SH-SY5Y (cell line): ENCODE results near the gene FBN1.

Source experiments
- GATA2 ChIP-seq: IDR thresholded peaks from 2 replicates; pipeline ENCODE4 v1.6.1; 2011; ENCODE audit warnings: mild to moderate bottlenecking, low read depth, low read length
- GATA3 ChIP-seq: IDR thresholded peaks from 2 replicates; pipeline ENCODE4 v1.6.1; 2011; ENCODE audit warnings: low read depth, mild to moderate bottlenecking, low read length, moderate library complexity

DNA sequence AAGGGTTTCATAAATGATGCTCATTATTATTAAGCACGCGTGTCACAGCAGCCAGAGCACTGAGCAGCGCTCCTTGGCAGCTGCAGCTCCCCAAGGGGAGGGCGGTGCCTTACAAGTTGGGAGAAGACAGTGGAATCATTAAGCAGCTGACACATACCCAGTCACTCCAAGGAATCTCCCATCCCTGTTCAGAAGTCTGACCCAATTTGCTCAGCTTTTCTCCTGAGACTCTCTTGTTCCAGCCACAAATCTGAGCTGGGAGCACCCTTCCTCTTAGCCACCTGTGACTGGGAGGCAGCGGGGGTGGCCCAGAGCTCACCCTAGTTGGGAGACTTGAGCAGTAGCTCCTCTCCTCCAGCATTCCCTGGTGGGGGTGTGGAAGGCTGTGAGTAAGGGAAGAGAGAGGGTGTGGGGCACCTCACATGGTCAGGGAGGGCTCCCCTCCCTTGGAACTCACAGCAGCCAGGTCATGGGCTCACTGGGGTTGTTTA lies 249.9 kb downstream of the FBN1 start:
- TF ChIP-seq GATA2 (no peak), GATA3 (no peak)
